B cell (primary cell): ENCODE results near the gene EIF4G2. TPM values are rescaled to one million over a fixed set of nuclear protein-coding genes. Genes with fewer than 3 reads are reported as not detected.

Experiments used
- ATAC-seq: fragments of 200-7000 bp; cut with Tn5 transposase; one replicate; pipeline ENCODE4 v1.10.0; 2021; ENCODE audit warnings: low read depth, mild to moderate bottlenecking, moderate number of reproducible peaks, moderate library complexity
- CTCF ChIA-PET: fragments of 350-600 bp; sonication (Branson Sonifier 250); formaldehyde crosslinking; loops from one replicate; lab custom pipeline; 2021; ENCODE audit warnings: antibody characterized with exemption, inconsistent platforms; lab: Charles Lee
- POLR2A ChIA-PET: fragments of 350-600 bp; sonication (Branson Sonifier 250); formaldehyde crosslinking; loops from one replicate; lab custom pipeline; 2021; ENCODE audit warnings: antibody characterized with exemption; lab: Charles Lee
- DNase-seq: peaks from one replicate; pipeline ENCODE4 v3.0.0; 2013
- H2AFZ ChIP-seq: 2 replicates; pipeline ENCODE4 v1.6.1; 2012; ENCODE audit warnings: mild to moderate bottlenecking, low read depth, low read length; ENCODE audit not compliant: insufficient read depth, poor library complexity, severe bottlenecking
- H3K27ac ChIP-seq, 2 donors: 1 replicate in 1 of 2; 2 replicates in 1 of 2; pipeline ENCODE4 v1.5.1; 2012 to 2013; ENCODE audit warnings: low read length in 2 of 2, mild to moderate bottlenecking in 2 of 2, moderate library complexity in 1 of 2
- H3K27me3 ChIP-seq, 4 experiments: fragments of 200-600 bp in 1 of 4; sonication (generic) in 1 of 4; replicated peaks in 1 of 4; 1 replicate in 2 of 4; 2 replicates in 2 of 4; pipeline versions ENCODE4 v1.6.1 to v1.7.0; 2013 to 2016; ENCODE audit warnings: low read length in 3 of 4, mild to moderate bottlenecking in 2 of 4, mixed read lengths in 1 of 4, moderate library complexity in 1 of 4; ENCODE audit not compliant: insufficient read depth in 4 of 4, control insufficient read depth in 3 of 4; ENCODE audit errors: control extremely low read depth in 1 of 4
- H3K36me3 ChIP-seq, 2 experiments: replicated peaks in 1 of 2; 1 replicate in 1 of 2; 2 replicates in 1 of 2; pipeline versions ENCODE4 v1.6.1 to v1.7.1; 2013; ENCODE audit warnings: low read length in 1 of 2; ENCODE audit not compliant: insufficient read depth in 2 of 2, control insufficient read depth in 1 of 2; ENCODE audit errors: control extremely low read depth in 1 of 2, extremely low read depth in 1 of 2
- H3K4me1 ChIP-seq, 2 donors: fragments of 200-600 bp in 1 of 2; sonication (generic) in 1 of 2; 1 replicate in 1 of 2; 2 replicates in 1 of 2; pipeline versions ENCODE4 v1.5.1 to v1.6.1; 2013 to 2017; ENCODE audit warnings: low read length in 2 of 2; ENCODE audit not compliant: control insufficient read depth in 2 of 2, insufficient read depth in 2 of 2
- H3K4me2 ChIP-seq: replicated peaks from 2 replicates; pipeline ENCODE3; 2012; ENCODE audit warnings: mild to moderate bottlenecking, low read depth, low read length; ENCODE audit not compliant: poor library complexity, severe bottlenecking
- H3K4me3 ChIP-seq, 5 experiments: fragments of 200-600 bp in 1 of 5; sonication (generic) in 1 of 5; 1 replicate in 3 of 5; 2 replicates in 2 of 5; pipeline versions ENCODE4 v1.5.1 to v1.7.0; 2011 to 2016; ENCODE audit warnings: low read length in 4 of 5, mild to moderate bottlenecking in 4 of 5, low read depth in 2 of 5, control low read depth in 1 of 5, moderate library complexity in 1 of 5; ENCODE audit not compliant: insufficient read depth in 1 of 5; ENCODE audit errors: control extremely low read depth in 1 of 5, extremely low read depth in 1 of 5
- H3K79me2 ChIP-seq: fragments of 200-600 bp; sonication (generic); one replicate; pipeline ENCODE4 v1.6.0; 2016; ENCODE audit warnings: low read length; ENCODE audit not compliant: control insufficient read depth, insufficient read depth
- H3K9ac ChIP-seq: fragments of 200-600 bp; sonication (generic); 2 replicates; pipeline ENCODE4 v1.6.1; 2017; ENCODE audit warnings: mild to moderate bottlenecking, low read length, moderate library complexity
- H3K9me3 ChIP-seq, 3 donors: one replicate each; pipeline versions ENCODE4 v1.6.1 to v1.7.1; 2013; ENCODE audit warnings: low read length in 2 of 3; ENCODE audit not compliant: control insufficient read depth in 2 of 3, insufficient read depth in 1 of 3; ENCODE audit errors: control extremely low read depth in 1 of 3
- H4K20me1 ChIP-seq: 2 replicates; pipeline ENCODE4 v1.6.0; 2012; ENCODE audit warnings: mild to moderate bottlenecking, low read length; ENCODE audit not compliant: insufficient read depth, control insufficient read depth, poor library complexity, severe bottlenecking
- H3K27ac Mint-ChIP-seq: one replicate; pipeline ENCODE4 v1.8.0; 2021; ENCODE audit warnings: mixed read lengths
- H3K27me3 Mint-ChIP-seq: one replicate; pipeline ENCODE4 v1.8.0; 2021; ENCODE audit warnings: mixed read lengths
- H3K4me1 Mint-ChIP-seq: one replicate; pipeline ENCODE4 v1.8.0; 2021; ENCODE audit warnings: mixed read lengths
- H3K4me3 Mint-ChIP-seq: one replicate; pipeline ENCODE4 v1.8.0; 2021; ENCODE audit warnings: mixed read lengths
- H3K9me3 Mint-ChIP-seq: one replicate; pipeline ENCODE4 v1.8.0; 2022; ENCODE audit warnings: mixed read lengths; ENCODE audit not compliant: insufficient read depth
- CTCF ChIP-seq: fragments of 200-600 bp; IDR thresholded peaks from one replicate; pipeline ENCODE4 v1.8.0; 2022; ENCODE audit warnings: antibody characterized with exemption, mild to moderate bottlenecking
- EZH2 ChIP-seq: IDR thresholded peaks from 2 replicates; pipeline ENCODE4 v1.6.1; 2012; ENCODE audit warnings: borderline replicate concordance, low read depth, mild to moderate bottlenecking, moderate library complexity, low read length; ENCODE audit not compliant: insufficient read depth, poor library complexity, severe bottlenecking
- intact Hi-C: fragments of 100-400 bp; cut with micrococcal nuclease; formaldehyde crosslinking; loops from one replicate; pipeline ENCODE4 v1.10.0; 2022
- polyA plus RNA-seq: library from polyadenylated mRNA; depleted of rRNA; stranded (reverse); fragments of >200 nt; gene quantifications from 2 replicates; pipeline ENCODE4 v1.2.3, GENCODE V29; 2012
- small RNA-seq: library from RNA; depleted of rRNA; stranded (forward); fragments of <200 nt; gene quantifications from one replicate; pipeline ENCODE3, GENCODE V24; 2012; ENCODE audit warnings: low replicate concordance, low read depth; ENCODE audit not compliant: insufficient read length
- total RNA-seq, 2 donors: library from RNA; stranded (reverse); fragments of 120-200 nt in 1 of 2; gene quantifications; 1 replicate in 1 of 2; 2 replicates in 1 of 2; pipeline versions ENCODE4 v1.2.3 to v1.2.4, GENCODE V29; 2013 to 2022

Gene EIF4G2
- total and polyA plus RNA-seq, 2 donors (not counting 1 experiment from before 2014, with no cell fraction given), result 275 to 592 TPM

- no peak overlapping the region for H3K9ac ChIP-seq
- H3K36me3 ChIP-seq, result peaks cover 0 to under 1% of the 10 kb centered on the region in 2 experiments
- DNase-seq (no peak), ATAC-seq (no peak)
- peaks cover 32% of the 10 kb centered on the region for H3K4me1 Mint-ChIP-seq
- CTCF ChIA-PET, result interaction anchor here (0.8 to 1.0 kb wide), 2 partner anchors 42 to 346 kb away, joined by 3 read pairs; no protein-coding TSS in a partner anchor
- no peaks in the 10 kb centered on the region for H4K20me1 ChIP-seq
- no peak overlapping the region for H2AFZ ChIP-seq
- H3K4me3 ChIP-seq, result no peak overlapping the region
- peaks cover 21 to 25% of the 10 kb centered on the region in 2 donors for H3K4me1 ChIP-seq
- intact Hi-C loops, result no loop called here
- H3K4me3 Mint-ChIP-seq, result no peak overlapping the region
- no peak overlapping the region for H3K27ac Mint-ChIP-seq
- H3K27ac ChIP-seq, result no peak overlapping the region
- no peaks in the 10 kb centered on the region for H3K9me3 ChIP-seq
- no peaks in the 10 kb centered on the region for H3K27me3 Mint-ChIP-seq
- H3K79me2 ChIP-seq, result peaks cover 11% of the 10 kb centered on the region
- no peaks in the 10 kb centered on the region for H3K27me3 ChIP-seq
- H3K9me3 Mint-ChIP-seq, result no peaks in the 10 kb centered on the region
- TF ChIP-seq EZH2 (no peak), CTCF (no peak)
- no peak overlapping the region for H3K4me2 ChIP-seq
- POLR2A ChIA-PET, result no interaction called here
Observed at GRCh38 chr11:10747733-10748132, 61.0 kb downstream of the EIF4G2 start.

Small RNA genes lying within 50 kb of the gene (small RNA-seq; reads per million reads assigned to genes)
- not detected for gene SNORD97

Other genes starting within 250 kb of the EIF4G2 start
- not detected in 2 replicates for gene LYVE1, start 240.3 kb downstream of the EIF4G2 start, total RNA-seq
- not detected in 2 replicates for gene LYVE1, start 240.3 kb downstream of the EIF4G2 start, polyA plus RNA-seq
- 0.32 and 0.58 TPM in 2 replicates for gene IRAG1, start 115.2 kb downstream of the EIF4G2 start, total RNA-seq
- 0.27 and 0.49 TPM in 2 replicates for gene IRAG1, start 115.2 kb downstream of the EIF4G2 start, polyA plus RNA-seq
- gene CTR9, start 57.7 kb downstream of the EIF4G2 start, total RNA-seq, result 46.7 and 52.0 TPM in 2 replicates
- 8.4 and 9.0 TPM in 2 replicates for gene CTR9, start 57.7 kb downstream of the EIF4G2 start, polyA plus RNA-seq
- gene ZBED5, start 49.1 kb upstream of the EIF4G2 start, total RNA-seq, result 168 and 178 TPM in 2 replicates
- 66.6 and 98.1 TPM in 2 replicates for gene ZBED5, start 49.1 kb upstream of the EIF4G2 start, polyA plus RNA-seq